ENCODE data around the gene VWA1. TPM values are rescaled to one million over a fixed set of nuclear protein-coding genes. Genes with fewer than 3 reads are reported as not detected.

Gene VWA1
- total RNA-seq, 3 donors from 2014 or later: 13.0 to 44.8 (median 35.7) TPM

- TF ChIP-seq CTCF (IDR thresholded peaks at IDR 0.05) (no peak), POLR2A (IDR thresholded peaks at IDR 0.05) (no peak), POLR2AphosphoS5 (IDR thresholded peaks at IDR 0.05) (no peak)
- Histone ChIP-seq H3K9me3 (no peaks in the 10 kb centered on the region), H3K4me1 (peaks cover 32 to 55% of the 10 kb centered on the region in 2 donors), H3K27ac (peak overlapping the region; percentile 95 to 99), H3K36me3 (no peaks in the 10 kb centered on the region), H3K27me3 (no peaks in the 10 kb centered on the region), H3K4me3 (peak overlapping the region; percentile 48 to 86 (median 63))
- no peak for DNase-seq (ENCODE audit: low spot score in 2 of 2)
- intact Hi-C loops (cut with DNase I; ENCODE audit: low total_unique reads): no loop called here
Observed at GRCh38 chr1:1435911-1436629, 580 bp downstream of the VWA1 start.

GRCh38 chr1:1436630-1437032, 1.1 kb downstream of the VWA1 start:
- Histone ChIP-seq H3K27me3 (no peaks in the 10 kb centered on the region), H3K4me3 (peak overlapping the region; percentile 48 to 86 (median 63)), H3K36me3 (no peaks in the 10 kb centered on the region), H3K4me1 (peaks cover 27 to 51% of the 10 kb centered on the region in 2 donors), H3K27ac (peak overlapping the region in 1 of 2 donors; percentile 99), H3K9me3 (no peaks in the 10 kb centered on the region)
- DNase-seq (ENCODE audit: low spot score in 2 of 2): no peak
- TF ChIP-seq CTCF (IDR thresholded peaks at IDR 0.05) (no peak), POLR2AphosphoS5 (IDR thresholded peaks at IDR 0.05) (no peak), POLR2A (IDR thresholded peaks at IDR 0.05) (no peak)
- intact Hi-C loops (cut with DNase I; ENCODE audit: low total_unique reads): no loop called here

- no peaks in the 10 kb centered on the region for H3K36me3 ChIP-seq
- TF ChIP-seq POLR2A (IDR thresholded peaks at IDR 0.05) (no peak), POLR2AphosphoS5 (IDR thresholded peaks at IDR 0.05) (no peak), CTCF (IDR thresholded peaks at IDR 0.05) (no peak)
- no peaks in the 10 kb centered on the region for H3K27me3 ChIP-seq
- DNase-seq (ENCODE audit: low spot score in 2 of 2): no peak
- intact Hi-C loops (cut with DNase I; ENCODE audit: low total_unique reads): no loop called here
- peak overlapping the region; percentile 48 to 86 (median 63) for H3K4me3 ChIP-seq
- no peak overlapping the region for H3K27ac ChIP-seq
- no peaks in the 10 kb centered on the region for H3K9me3 ChIP-seq
- H3K4me1 ChIP-seq: peaks cover 20 to 45% of the 10 kb centered on the region in 2 donors
Observed at GRCh38 chr1:1437033-1437903, 1.8 kb downstream of the VWA1 start.

- Histone ChIP-seq H3K27ac (no peak overlapping the region), H3K9me3 (no peaks in the 10 kb centered on the region), H3K4me1 (peaks cover 18 to 38% of the 10 kb centered on the region in 2 donors), H3K4me3 (no peak overlapping the region), H3K27me3 (no peaks in the 10 kb centered on the region), H3K36me3 (no peaks in the 10 kb centered on the region)
- DNase-seq (ENCODE audit: low spot score in 2 of 2): no peak
- intact Hi-C loops (cut with DNase I; ENCODE audit: low total_unique reads): no loop called here
- no peak for TF ChIP-seq POLR2AphosphoS5 (IDR thresholded peaks at IDR 0.05)
- no peak for TF ChIP-seq CTCF (IDR thresholded peaks at IDR 0.05)
Observed at GRCh38 chr1:1437904-1438376, 2.5 kb downstream of the VWA1 start.

All from breast epithelium (tissue), 4 donors.